ENCODE data around the gene TFDP3.

DNA sequence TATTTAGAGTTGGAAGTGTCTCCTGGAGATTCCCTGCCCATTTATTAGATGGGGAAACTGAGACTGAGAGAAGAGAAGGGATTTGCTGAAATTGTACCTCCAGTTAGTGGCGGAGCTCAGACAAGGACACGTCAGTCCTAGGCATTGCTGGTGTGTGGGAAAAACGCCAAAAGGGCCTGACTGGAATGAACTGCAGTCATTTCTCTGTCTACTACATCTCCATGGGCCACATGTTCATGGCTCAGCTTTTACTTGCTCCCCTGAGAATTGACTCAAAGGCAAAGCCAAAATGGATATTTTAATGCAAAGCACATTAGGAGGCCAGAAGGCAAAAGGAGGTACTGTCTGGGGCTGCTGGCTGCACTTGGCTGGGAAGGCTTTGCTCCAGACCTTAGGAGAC lies 3.9 kb downstream of the TFDP3 start:
- TF ChIP-seq SMC3 (conservative IDR thresholded peaks at IDR 0.05; ENCODE audit: poor library complexity) = no peak
- TF ChIP-seq, protein P1, sequence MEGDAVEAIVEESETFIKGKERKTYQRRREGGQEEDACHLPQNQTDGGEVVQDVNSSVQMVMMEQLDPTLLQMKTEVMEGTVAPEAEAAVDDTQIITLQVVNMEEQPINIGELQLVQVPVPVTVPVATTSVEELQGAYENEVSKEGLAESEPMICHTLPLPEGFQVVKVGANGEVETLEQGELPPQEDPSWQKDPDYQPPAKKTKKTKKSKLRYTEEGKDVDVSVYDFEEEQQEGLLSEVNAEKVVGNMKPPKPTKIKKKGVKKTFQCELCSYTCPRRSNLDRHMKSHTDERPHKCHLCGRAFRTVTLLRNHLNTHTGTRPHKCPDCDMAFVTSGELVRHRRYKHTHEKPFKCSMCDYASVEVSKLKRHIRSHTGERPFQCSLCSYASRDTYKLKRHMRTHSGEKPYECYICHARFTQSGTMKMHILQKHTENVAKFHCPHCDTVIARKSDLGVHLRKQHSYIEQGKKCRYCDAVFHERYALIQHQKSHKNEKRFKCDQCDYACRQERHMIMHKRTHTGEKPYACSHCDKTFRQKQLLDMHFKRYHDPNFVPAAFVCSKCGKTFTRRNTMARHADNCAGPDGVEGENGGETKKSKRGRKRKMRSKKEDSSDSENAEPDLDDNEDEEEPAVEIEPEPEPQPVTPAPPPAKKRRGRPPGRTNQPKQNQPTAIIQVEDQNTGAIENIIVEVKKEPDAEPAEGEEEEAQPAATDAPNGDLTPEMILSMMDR (IDR thresholded peaks at IDR 0.05; ENCODE audit: poor library complexity, severe bottlenecking) = no peak
- no peak for TF ChIP-seq EZH2 (IDR thresholded peaks at IDR 0.05; ENCODE audit: borderline replicate concordance, insufficient read depth, low read length, poor library complexity, severe bottlenecking)
- TF ChIP-seq POLR2AphosphoS5 (IDR thresholded peaks at IDR 0.05) = no peak

Data from neural cell (in vitro differentiated cells).